Erythroblast (primary cell): Measurements from ENCODE around the gene FAM72A.
A peak's percentile ranks its signal among the peaks of the same experiment; 100 is the strongest.
"Not testable (repeated sequence)": the region's sequence is repeated elsewhere in the genome, so short reads cannot be mapped to it uniquely, and the experiment has no call there.

Experiments
- DNase-seq, 2 experiments: peaks; one replicate each; lab custom pipeline; 2025; lab: John Stamatoyannopoulos, UW
- POLR2A ChIP-seq: IDR thresholded peaks from 2 replicates; pipeline ENCODE4 v1.6.1; 2011; ENCODE audit warnings: mild to moderate bottlenecking, low read length

The FAM72A gene

DNA sequence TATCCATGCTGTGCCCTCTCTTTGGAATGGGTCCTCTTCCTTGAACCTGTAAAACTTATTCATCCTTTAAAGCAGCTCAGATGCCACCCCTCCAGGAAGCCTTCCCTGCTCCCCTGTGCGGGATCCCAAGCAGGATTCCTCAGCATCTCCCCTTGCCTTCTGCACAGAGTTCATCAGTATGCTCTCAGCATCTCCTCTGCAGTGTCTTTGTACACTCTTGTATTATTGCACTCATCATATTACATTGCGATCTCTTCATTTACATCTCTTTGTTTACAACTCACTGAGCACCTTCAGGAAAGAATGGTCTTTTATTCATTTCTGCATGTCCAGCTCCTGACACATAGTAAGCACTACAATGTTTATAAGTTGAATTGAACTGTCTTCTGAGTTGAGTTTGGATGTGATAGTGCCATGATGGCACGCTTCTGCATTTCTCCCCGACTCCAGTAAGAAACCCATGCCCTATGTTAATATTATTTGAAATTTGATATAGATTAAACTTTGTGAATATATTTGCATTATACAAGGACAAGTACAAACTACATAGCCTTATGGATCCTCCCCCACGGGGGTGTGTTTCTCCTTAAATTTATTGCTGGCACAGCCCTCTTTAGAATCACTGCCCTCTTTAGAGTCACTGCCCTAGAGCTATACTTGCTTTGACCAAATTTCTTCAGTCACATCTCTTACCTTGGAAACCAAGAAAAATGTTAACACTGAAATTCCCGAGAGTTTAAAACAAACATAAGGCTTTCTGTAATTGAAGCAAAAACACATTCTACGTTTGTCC is 13.2 kb upstream of the FAM72A start:
- not testable (repeated sequence) for DNase-seq

- DNase-seq = not testable (repeated sequence)
Observed at GRCh38 chr1:206210802-206211201, 8.2 kb upstream of the FAM72A start.

- not testable (repeated sequence) for DNase-seq
Observed at GRCh38 chr1:206205569-206205968, 2.9 kb upstream of the FAM72A start.

DNA sequence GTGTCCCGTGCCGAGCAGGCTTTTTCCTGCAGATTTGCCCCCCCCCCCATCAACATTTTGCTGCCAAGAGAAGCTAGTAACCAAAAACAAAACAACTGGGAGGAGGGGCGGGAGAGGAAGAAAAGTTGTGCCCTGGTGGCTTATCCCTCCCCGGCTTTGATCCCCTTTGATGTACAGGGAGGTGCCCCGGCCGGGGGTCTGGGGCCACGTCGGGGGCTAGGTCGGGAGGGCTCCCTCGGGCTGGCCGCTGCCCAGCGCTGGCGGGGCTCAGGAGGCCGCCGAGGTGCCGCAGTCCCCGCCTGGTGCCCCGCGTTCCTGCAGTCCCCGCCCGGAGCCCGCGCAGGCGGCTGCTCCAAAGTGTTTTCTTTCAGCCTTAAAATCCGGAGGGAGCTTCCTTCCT is 2.2 kb upstream of the FAM72A start:
- peak; percentile 8 to 29 for DNase-seq

- DNase-seq = not testable (repeated sequence)
Observed at GRCh38 chr1:206204159-206204511, 1.5 kb upstream of the FAM72A start.

DNA sequence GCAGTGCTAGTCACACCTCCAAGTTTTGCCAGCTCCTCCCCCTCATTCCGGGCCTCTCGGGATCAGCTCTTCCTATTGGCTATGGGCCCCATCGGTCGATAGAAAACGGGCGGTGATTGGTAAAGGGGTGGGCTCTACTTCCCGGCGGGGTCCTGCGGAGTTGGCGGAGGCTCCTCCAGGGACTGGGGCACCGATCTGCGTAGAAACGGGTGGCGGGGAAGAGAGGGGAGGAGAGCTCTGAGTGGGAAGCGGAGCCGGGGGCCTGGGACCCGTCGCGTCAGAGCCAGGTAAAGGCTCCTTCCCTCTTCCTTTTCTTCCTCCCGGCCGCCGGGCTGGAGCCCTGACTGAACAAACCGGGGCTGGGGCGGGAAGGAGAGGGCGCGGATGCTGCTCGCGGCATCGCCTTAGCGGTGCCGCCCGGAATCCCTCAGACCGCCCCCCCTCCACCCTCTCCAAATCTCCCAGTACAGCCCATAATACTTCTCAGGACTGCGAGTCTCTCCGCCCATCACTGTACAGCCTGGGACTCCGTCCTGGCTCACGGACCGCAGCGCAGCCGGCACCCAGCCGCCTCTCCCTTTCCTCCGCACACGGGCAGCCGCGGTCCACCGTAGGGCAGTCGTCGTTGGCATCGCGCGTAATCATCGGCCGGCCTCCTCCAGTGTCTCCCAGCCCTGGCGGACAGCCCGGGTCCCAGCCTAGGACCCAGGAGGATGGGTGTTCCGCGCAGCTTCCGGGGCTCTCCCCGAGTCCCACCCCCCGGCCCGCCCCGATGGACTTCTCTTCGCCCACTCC is 922 bp upstream of the FAM72A start, which contains the start of gene SRGAP2:
Gene SRGAP2 (plus strand): TSS at position 178 of the 795 bp plus-strand sequence. CDS start 2,430 bp downstream, outside the sequence.
- TF ChIP-seq POLR2A = peak; percentile 11
- DNase-seq = peak; percentile 72 to 84

GRCh38 chr1:206196748-206197424 is 5.8 kb downstream of the FAM72A start:
- not testable (repeated sequence) for DNase-seq

GRCh38 chr1:206195182-206195581 is 7.5 kb downstream of the FAM72A start:
- DNase-seq = not testable (repeated sequence)

DNA sequence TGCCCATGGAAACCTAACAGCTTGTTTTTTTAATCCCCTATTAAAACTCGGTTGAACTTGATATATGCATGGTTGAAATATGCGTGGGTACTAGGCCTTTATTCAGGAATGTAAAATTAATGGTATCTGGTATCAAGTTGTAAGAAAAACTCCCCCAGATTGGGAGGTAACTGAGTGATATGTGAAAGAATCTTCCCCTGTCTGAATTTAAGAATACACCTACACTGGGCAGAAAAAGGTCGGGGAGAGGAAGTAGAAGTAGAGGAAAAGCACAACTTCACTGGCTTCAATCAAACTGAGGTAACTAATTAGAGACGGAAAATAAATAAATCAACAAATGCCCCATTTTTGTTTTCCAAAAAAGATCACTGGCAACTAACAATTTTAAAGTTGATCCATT is 15.8 kb downstream of the FAM72A start:
- DNase-seq = not testable (repeated sequence)

- not testable (repeated sequence) for DNase-seq
Observed at GRCh38 chr1:206185778-206186177, 16.9 kb downstream of the FAM72A start.

GRCh38 chr1:206183788-206184187 is 18.9 kb downstream of the FAM72A start:
- DNase-seq = not testable (repeated sequence)

DNA sequence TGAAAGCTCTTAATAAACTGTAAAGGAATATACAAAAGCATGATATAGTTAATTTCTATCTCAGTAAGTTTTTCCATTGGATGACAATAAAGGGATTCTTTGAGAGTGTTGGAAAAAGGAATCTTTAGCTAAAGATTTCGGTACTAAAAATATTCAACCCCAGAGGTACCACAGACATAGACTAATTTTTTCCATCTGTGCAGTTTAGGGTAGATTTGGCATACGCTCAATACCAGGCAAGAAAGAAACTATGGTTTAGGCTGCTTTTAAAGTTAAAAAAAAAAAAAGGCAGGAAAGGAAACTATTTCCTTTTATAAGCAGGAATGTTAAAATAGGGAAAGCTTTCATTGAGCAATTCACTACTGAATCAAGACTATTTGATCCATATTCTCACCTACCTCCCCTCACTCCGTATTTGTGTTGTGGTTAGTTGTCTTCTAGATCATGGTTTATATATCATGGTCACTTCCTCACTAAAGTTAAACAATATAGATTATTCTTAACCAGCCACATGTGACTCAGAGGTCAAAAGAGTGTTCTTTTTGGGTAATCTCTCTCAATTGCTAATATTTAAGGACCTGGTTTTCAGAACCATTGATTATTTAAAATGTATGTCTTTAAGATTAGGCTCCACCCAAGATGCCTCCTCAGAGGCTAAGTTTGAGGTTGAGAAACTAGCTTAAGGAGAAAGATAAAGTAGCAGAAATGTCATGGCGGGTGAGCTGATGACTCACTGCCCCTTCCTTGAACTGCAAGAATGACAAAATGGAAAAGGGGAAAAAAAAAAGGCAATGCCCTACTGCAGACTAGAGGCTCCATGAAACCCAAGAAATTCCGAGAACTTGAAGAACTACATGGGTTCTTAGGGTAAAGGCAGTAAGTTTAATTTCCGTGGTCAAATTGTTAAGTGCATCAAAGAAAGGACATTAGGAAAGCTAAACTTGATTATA is 20.0 kb downstream of the FAM72A start:
- DNase-seq = not testable (repeated sequence)

- DNase-seq = not testable (repeated sequence)
Observed at GRCh38 chr1:206179666-206180065, 23.0 kb downstream of the FAM72A start.

GRCh38 chr1:206178061-206178989 is 24.3 kb downstream of the FAM72A start:
- DNase-seq = peak in 1 of 2 experiments; percentile 32

- not testable (repeated sequence) for DNase-seq
Observed at GRCh38 chr1:206176114-206176502, 26.5 kb downstream of the FAM72A start.

DNA sequence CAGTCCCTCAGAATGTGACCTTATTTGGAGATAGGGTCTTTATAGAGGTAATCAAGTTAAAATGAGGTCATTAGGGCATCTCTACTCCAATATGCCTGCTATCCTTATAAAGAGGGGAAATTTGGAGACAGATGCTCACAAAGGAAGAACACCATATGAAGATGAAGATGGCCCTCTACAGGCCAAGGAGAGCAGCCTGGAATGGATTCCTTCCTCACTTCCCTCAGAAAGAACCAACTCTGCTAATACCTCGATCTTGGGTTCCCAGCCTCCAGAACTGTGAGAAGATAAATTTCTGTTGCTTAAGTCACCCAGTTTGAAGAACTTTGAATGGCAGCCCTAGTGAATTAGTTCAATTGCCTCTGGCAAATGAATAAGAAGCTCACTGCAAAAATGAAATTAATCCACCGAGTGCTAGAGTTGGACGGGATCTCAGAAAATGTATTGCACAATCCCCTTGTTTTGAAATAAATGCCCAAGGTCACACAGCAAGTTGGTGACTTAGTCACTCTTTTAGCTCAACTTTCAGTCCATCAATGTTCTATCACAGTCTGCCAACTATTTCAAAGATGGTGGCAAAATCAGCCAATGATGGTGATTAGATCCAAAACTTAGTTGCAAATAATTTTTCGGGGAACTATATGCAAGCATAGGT is 27.1 kb downstream of the FAM72A start:
- not testable (repeated sequence) for DNase-seq

DNA sequence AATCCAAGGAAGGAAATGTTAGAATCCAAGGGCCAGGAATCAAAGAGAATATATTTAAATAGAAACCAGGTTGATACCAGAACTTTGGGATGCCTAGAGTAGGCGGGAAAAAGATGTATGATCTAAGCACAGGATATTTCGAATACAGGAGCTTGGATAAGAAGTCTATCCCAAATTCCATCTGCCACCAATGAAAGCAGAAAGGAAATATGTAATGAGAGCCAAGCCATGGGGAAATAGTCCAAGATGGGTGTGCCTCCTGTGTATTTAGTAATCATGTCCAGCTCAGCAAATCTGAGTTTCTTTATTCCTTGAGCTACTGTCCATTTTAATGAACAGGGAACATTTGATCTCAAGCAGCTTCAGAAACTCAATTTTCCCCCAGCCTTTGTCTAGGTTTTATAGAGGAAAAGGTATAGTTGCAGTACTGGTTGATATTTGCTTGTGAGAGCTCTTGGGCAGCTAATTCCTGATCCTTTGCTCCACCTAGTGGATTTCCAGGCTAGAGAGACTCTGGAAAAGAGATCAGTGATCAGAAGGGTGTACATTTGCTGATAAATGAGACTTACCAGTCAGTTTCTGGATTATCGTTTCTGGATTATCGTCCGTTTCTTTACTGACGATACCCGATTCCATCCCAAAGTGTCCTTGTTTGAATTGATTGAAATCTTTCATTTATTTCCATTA is 28.3 kb downstream of the FAM72A start:
- not testable (repeated sequence) for DNase-seq

DNA sequence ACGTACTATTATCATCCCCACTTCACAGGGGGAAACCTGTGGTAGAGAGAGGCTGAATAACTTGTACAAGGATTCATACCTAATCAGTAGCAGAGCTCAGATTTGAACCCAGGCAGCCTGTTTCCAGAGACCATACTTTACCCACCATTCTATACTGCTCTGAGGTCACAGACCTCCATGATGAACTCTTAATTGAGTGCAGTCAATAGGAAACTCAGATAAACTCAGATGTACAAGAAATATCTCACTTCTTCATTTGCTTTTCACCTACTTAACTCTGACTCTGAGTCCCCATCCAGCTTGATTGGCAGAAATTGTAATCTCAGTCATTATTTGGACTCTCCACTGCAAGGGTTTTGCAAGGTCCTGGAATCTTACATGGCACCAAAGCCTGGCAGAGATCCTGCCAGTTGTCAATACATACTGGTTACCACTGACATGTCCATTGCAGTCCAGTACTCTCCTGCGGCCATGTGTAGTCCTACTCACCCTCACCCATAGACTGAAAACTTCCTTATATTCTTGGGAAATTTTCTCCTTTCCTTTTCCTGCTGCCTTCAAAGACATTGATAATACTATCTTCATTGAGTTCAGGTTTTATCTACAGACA is 29.4 kb downstream of the FAM72A start:
- not testable (repeated sequence) for DNase-seq
